Osteocyte (in vitro differentiated cells): ENCODE data around the gene CANX. TPM values are rescaled to one million over a fixed set of nuclear protein-coding genes. Genes with fewer than 3 reads are reported as not detected.
"Not testable (repeated sequence)": the region's sequence is repeated elsewhere in the genome, so short reads cannot be mapped to it uniquely, and the experiment has no call there.

Experiments
- DNase-seq: peaks from one replicate; pipeline ENCODE4 v3.0.0; 2021; ENCODE audit warnings: mixed read lengths; ENCODE audit not compliant: unreplicated experiment; ENCODE audit errors: extremely low spot score
- H3K27ac Mint-ChIP-seq: one replicate; pipeline ENCODE4 v1.8.0; 2021; ENCODE audit warnings: mild to moderate bottlenecking, mixed read lengths; ENCODE audit not compliant: unreplicated experiment
- H3K27me3 Mint-ChIP-seq: one replicate; pipeline ENCODE4 v1.8.0; 2021; ENCODE audit warnings: mixed read lengths; ENCODE audit not compliant: unreplicated experiment
- H3K36me3 Mint-ChIP-seq: one replicate; pipeline ENCODE4 v1.8.0; 2021; ENCODE audit warnings: mixed read lengths; ENCODE audit not compliant: unreplicated experiment
- H3K4me1 Mint-ChIP-seq: one replicate; pipeline ENCODE4 v1.8.0; 2021; ENCODE audit warnings: mixed read lengths; ENCODE audit not compliant: unreplicated experiment
- H3K4me3 Mint-ChIP-seq: one replicate; pipeline ENCODE4 v1.8.0; 2021; ENCODE audit warnings: mild to moderate bottlenecking, moderate library complexity, mixed read lengths; ENCODE audit not compliant: unreplicated experiment
- H3K9me3 Mint-ChIP-seq: one replicate; pipeline ENCODE4 v1.8.0; 2021; ENCODE audit warnings: mixed read lengths; ENCODE audit not compliant: unreplicated experiment
- total RNA-seq: library from RNA; stranded (reverse); gene quantifications from 2 replicates; pipeline ENCODE4 v1.2.1, GENCODE V29; 2021
- TF ChIP-seq, protein P1 (sequence below): fragments of 200-600 bp; sonication (generic); IDR thresholded peaks from 2 replicates; pipeline ENCODE4 v1.5.0; 2021; ENCODE audit warnings: antibody characterized with exemption, mild to moderate bottlenecking, moderate library complexity

Gene CANX
- total RNA-seq, 1 donor from 2014 or later = 809 TPM

DNA sequence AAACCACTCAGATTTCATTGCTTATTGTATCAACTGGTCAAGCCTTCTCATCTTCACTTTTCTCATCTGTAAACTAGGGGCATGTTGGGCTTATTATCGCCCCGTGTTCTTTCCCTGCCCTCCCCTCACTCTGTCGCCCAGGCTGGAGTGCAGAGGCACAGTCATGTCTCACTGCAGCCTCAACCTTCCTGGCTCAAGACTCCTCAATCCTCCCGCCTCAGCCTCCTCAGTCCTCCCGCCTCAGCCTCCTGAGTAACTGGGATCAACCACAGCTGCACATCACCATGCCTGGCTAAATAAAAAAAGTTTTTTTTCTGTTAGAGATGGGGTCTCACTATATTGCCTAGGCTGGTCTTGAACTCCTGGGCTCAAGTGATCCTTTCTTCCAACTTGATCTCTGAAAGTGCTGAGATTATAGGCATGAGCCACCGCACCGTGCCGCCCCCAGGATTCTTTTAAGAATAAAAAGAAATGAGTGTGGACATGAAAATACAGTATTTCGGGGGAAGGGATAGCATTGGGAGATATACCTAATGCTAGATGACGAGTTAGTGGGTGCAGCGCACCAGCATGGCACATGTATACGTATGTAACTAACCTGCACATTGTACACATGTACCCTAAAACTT is 35.9 kb downstream of the CANX start:
- H3K27ac Mint-ChIP-seq = peak overlapping the region; percentile 90
- TF ChIP-seq, protein P1, sequence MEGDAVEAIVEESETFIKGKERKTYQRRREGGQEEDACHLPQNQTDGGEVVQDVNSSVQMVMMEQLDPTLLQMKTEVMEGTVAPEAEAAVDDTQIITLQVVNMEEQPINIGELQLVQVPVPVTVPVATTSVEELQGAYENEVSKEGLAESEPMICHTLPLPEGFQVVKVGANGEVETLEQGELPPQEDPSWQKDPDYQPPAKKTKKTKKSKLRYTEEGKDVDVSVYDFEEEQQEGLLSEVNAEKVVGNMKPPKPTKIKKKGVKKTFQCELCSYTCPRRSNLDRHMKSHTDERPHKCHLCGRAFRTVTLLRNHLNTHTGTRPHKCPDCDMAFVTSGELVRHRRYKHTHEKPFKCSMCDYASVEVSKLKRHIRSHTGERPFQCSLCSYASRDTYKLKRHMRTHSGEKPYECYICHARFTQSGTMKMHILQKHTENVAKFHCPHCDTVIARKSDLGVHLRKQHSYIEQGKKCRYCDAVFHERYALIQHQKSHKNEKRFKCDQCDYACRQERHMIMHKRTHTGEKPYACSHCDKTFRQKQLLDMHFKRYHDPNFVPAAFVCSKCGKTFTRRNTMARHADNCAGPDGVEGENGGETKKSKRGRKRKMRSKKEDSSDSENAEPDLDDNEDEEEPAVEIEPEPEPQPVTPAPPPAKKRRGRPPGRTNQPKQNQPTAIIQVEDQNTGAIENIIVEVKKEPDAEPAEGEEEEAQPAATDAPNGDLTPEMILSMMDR = no peak
- no peak for DNase-seq
- H3K4me1 Mint-ChIP-seq = peaks cover 49% of the 10 kb centered on the region
- H3K27me3 Mint-ChIP-seq = no peaks in the 10 kb centered on the region
- no peaks in the 10 kb centered on the region for H3K9me3 Mint-ChIP-seq
- H3K36me3 Mint-ChIP-seq = peaks cover 15% of the 10 kb centered on the region
- peak overlapping the region; percentile 94 for H3K4me3 Mint-ChIP-seq

DNA sequence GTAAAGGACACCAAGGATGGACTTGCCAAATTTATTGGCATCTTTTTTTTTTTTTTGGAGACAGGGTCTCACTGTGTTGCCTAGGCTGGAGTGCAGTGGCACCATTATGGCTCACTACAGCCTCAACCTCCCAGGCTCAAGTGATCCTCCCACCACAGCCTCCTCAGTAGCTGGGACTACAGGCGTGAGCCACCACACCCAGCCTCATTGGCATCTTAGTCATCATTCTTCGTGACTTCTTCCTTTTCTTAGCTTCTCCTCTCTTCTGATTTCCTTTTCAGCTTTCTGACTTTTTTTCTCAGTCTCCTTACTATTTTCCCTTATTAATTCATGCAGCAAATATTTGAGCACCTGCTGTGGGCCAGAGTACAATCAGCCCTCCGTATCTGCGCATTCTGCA is 40.0 kb downstream of the CANX start:
- H3K27me3 Mint-ChIP-seq = no peaks in the 10 kb centered on the region
- H3K4me3 Mint-ChIP-seq = no peak overlapping the region
- DNase-seq = no peak
- TF ChIP-seq, protein P1 = no peak
- H3K4me1 Mint-ChIP-seq = peaks cover 36% of the 10 kb centered on the region
- H3K9me3 Mint-ChIP-seq = no peaks in the 10 kb centered on the region
- peaks cover 9% of the 10 kb centered on the region for H3K36me3 Mint-ChIP-seq
- no peak overlapping the region for H3K27ac Mint-ChIP-seq

DNA sequence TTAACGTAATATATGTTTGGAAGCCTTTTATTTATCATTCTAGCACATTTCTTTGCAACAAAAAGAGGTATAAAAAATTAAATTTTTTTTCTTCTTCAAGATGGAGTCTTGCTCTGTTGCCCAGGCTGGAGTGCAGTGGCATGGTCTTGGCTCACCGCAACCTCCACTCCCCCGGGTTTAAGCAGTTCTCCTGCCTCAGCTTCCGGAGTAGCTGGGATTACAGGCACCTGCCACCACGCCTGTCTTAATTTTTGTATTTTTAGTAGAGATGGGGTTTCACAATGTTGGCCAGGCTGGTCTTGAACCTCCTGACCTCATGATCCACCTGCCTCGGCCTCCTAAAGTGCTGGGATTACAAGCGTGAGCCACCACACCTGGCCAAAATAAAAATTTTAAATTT is 45.3 kb downstream of the CANX start:
- not testable (repeated sequence) for H3K4me3 Mint-ChIP-seq, H3K36me3 Mint-ChIP-seq, H3K27me3 Mint-ChIP-seq, H3K9me3 Mint-ChIP-seq, H3K27ac Mint-ChIP-seq, H3K4me1 Mint-ChIP-seq, DNase-seq

DNA sequence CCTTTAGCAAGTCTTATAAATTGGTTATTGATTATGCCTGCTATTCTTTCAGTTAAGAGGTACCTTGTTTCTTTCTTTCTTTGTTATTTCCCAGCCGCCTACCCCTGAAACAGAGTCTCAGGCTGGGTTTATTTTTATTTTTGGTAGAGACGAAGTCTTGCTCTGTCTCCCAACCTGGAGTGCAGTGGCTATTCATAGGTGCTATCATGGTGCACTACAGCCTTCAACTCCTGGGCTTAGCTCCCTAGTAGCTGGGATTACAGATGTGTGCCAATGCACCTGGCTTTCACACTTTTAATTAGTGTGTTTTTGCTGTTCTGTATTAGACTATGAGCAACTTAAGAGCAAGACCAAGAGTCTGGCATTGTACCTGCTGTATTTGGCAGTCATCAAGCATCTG is 48.1 kb downstream of the CANX start:
- DNase-seq = no peak
- no peaks in the 10 kb centered on the region for H3K27me3 Mint-ChIP-seq
- H3K27ac Mint-ChIP-seq = no peak overlapping the region
- H3K9me3 Mint-ChIP-seq = peaks cover 3% of the 10 kb centered on the region
- TF ChIP-seq, protein P1 = no peak
- peaks cover 7% of the 10 kb centered on the region for H3K36me3 Mint-ChIP-seq
- no peak overlapping the region for H3K4me3 Mint-ChIP-seq
- H3K4me1 Mint-ChIP-seq = peaks cover 3% of the 10 kb centered on the region

DNA sequence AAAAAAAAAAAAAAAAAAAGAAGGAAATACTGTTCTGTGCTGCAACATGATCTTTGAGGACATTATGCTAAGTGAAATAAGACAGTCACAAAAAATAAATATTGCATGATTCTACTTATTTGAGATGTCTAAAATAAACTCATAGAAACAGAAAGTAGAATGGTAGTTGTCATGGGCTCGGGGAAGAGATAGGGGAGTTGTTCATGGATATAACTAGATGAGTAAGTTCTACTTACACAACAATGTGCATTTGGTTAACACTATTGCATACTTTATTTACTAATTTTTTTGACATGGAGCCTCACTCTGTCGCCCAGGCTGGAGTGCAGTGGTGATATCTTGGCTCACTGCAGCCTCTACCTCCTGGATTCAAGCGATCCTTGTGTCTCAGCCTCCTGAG is 49.0 kb downstream of the CANX start:
- Mint-ChIP-seq H3K4me3 (no peak overlapping the region), H3K36me3 (peaks cover 7% of the 10 kb centered on the region), H3K27ac (no peak overlapping the region), H3K27me3 (no peaks in the 10 kb centered on the region), H3K9me3 (peaks cover 3% of the 10 kb centered on the region), H3K4me1 (peaks cover 3% of the 10 kb centered on the region)
- no peak for DNase-seq
- TF ChIP-seq, protein P1 = no peak
